Stimulated activated CD8-positive, alpha-beta memory T cell treated with anti-CD3 and anti-CD28 coated beads, Interleukin-7, amount 100 ng/mL, for 48 hours (primary cell): Measurements from ENCODE around the gene RUBCN.
"Not testable (repeated sequence)": the region's sequence is repeated elsewhere in the genome, so short reads cannot be mapped to it uniquely, and the experiment has no call there.

Experiments used
- DNase-seq, 2 donors: peaks; one replicate each; pipeline ENCODE4 v3.0.0-alpha.2; 2020; ENCODE audit warnings: low read depth in 1 of 2; ENCODE audit errors: extremely low read depth in 1 of 2

The RUBCN gene

DNA sequence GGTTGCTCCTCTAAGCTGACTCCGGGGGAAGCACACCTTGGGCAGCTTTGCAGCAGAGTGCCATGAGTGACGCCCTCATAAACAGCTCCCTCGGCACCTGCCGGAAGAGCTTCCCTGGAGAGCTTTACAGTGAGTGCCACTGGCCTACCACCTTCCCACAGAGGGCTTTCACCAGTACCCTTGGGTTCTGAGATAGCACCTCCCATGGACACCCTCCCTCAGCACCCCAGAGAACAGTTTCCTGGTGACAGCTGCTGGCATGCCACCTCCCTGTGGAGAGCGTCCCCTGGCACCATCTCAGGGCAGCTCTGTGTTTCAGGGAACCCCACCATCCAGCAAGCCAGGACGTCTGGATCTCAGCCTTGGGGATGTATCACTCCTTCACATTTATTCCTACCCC is 49.1 kb downstream of the RUBCN start:
- DNase-seq = no peak

GRCh38 chr3:197686899-197687298 is 49.8 kb downstream of the RUBCN start:
- DNase-seq = no peak

GRCh38 chr3:197685546-197685945 is 51.2 kb downstream of the RUBCN start:
- no peak for DNase-seq

- no peak for DNase-seq
These were observed 53.5 kb downstream of the RUBCN start for GRCh38 chr3:197683191-197683590.

- DNase-seq = no peak
These were observed 54.0 kb downstream of the RUBCN start for GRCh38 chr3:197682713-197683112.

- no peak for DNase-seq
These were observed 55.7 kb downstream of the RUBCN start for GRCh38 chr3:197680955-197681521.

GRCh38 chr3:197675951-197676350 is 60.8 kb downstream of the RUBCN start:
- DNase-seq = no peak

GRCh38 chr3:197675563-197675860 is 61.2 kb downstream of the RUBCN start:
- no peak for DNase-seq

GRCh38 chr3:197674741-197675562 is 61.8 kb downstream of the RUBCN start:
- no peak for DNase-seq

GRCh38 chr3:197673170-197673569 is 63.5 kb downstream of the RUBCN start:
- DNase-seq = no peak

DNA sequence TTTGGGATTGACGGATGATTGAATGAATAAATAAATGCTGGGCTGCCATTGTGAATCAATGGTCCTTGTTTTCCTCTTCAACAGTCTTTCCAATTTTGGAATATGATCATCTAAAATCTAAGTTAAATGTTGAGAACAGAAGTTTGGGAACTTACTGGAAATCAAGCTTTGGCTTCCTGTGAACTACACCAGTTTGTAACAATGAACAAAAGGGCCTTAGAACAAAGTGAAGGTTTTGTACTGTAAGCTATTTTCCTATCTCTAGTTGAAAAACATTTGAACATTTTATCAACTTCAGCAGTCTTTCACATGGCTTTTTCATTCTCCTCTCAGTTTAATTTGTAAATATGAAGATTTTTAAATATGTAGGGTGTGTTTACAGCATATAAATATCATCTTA is 66.3 kb downstream of the RUBCN start:
- no peak for DNase-seq

GRCh38 chr3:197667968-197668367 is 68.7 kb downstream of the RUBCN start:
- DNase-seq = no peak

DNA sequence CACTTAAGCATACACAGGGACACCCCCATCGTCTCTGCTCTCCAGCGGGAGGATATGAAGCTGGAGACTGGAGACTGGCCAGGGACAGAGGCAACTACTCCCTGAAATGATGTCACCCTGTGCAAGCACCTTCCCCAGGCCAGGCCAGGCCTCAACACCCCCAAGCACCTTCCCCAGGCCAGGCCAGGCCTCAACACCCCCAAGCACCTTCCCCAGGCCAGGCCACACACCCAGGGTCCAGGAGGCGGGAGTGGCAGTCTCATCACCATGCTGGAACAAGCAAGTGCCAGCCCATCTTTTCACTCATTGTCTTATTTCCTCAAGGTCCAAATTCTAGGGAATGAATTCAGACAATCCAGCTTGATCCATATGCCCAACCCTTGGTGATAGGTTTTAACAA is 69.4 kb downstream of the RUBCN start:
- DNase-seq = not testable (repeated sequence)

DNA sequence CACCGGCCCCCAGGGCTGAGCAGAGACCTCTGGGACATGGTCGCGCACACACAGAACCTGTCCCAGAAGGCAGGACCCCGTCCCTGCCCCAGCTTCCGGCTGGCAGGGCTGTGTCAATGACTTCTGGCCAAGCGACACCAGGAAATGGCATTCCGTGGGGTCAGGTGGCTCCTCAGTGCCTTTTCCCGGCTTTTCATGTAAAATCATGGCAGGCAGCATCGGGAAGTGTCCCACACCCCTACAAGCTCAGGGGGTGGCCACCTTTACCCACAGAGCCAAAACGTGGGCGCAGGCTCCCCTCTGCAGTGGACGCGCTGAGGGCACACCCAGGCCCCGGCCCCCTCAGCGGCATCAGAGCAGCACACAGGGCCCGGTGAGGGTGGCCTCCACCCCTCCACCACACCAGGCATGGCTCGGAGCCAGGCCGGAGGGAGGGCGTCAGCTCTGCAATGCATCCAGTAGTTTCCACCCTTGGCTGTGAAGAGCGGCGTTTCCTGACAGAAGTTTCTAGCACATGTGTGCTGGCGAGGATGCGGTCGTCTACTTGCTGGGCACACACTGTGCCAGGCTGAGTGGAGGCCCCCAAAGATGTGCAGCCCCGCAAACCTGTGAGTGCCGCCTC is 70.4 kb downstream of the RUBCN start:
- DNase-seq = not testable (repeated sequence)

DNA sequence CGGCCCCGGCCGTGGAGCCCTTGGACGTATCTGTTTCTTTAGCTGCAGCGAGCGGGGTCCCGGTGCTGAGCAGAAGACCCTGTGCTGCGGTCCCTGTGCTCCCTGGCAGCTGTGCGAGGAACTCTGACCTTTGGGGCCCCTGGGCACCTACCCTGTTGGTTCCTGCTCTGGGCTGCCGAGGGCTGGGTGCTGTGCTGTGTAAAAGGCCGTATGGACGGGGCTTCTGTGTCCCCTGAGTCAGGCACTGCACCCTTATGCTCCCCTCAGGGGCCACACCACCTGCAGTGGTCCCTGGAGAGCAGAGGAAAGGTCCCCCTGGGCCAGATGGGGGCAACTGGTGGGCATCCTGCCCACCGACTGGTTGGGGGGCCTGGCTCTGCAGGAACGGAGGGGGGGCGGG is 71.2 kb downstream of the RUBCN start:
- DNase-seq = not testable (repeated sequence)

- DNase-seq = not testable (repeated sequence)
These were observed 71.6 kb downstream of the RUBCN start for GRCh38 chr3:197665142-197665491.

DNA sequence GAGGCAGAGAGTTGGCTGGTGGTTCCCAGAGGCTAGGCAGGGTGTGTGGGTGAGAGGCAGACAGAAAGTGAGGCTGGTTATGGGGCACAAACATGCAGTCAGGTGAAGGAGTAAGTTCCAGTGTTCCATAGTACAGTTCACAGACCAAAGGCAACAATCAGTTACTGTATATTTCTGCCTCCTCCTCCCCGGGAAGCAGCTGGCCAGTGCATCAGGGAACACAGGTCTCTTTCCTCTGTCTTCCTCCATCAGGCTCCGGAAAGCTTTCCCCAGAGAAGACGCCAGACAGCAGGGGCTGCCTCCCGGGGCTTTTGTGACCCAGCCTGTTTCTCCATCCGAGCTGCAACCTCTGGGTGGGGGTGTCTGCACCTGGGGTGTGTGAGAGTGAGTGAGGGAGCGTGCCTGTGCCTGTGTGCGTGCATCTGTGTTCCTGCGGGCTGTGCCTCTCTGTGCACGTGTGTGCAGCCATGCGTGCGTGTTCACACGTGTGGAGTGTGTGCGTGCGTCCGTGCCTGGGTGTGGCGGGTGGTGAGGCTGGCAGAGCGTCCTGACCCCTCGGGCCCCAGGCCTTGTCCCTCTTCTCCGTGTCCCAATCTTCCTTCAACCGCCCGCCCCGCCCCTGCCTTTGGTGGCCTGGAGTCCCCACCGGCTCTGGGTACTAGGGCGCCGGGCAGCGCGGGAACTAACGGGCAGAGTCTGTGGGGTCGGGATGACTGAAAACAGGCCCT is 72.1 kb downstream of the RUBCN start:
- peak; percentile 8 to 25 for DNase-seq

GRCh38 chr3:197663367-197664140 is 73.2 kb downstream of the RUBCN start:
- DNase-seq = not testable (repeated sequence)

DNA sequence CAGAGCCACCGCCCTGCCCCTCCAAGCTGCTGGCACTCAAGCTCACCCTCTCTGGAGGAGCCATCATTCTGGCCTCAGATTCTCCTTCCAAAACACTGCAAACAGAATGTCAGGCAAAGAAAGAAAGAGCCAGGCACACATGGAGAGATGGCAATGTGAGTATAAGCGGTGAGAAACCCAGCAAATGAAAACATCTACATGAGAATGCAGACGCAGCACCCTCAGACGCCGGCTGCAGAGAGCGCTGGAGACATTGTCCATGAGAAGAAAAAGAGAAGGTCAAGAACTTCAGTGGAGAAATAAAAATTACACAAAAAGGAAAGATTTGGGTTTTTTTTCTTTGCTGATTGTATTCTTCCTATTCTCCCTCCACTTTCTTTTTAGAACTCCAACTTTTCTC is 74.4 kb downstream of the RUBCN start:
- DNase-seq = not testable (repeated sequence)

GRCh38 chr3:197661874-197662273 is 74.8 kb downstream of the RUBCN start:
- not testable (repeated sequence) for DNase-seq
